Measurements from ENCODE around the gene TPCN2.
A peak's percentile ranks its signal among the peaks of the same experiment; 100 is the strongest.

Gene TPCN2

DNA sequence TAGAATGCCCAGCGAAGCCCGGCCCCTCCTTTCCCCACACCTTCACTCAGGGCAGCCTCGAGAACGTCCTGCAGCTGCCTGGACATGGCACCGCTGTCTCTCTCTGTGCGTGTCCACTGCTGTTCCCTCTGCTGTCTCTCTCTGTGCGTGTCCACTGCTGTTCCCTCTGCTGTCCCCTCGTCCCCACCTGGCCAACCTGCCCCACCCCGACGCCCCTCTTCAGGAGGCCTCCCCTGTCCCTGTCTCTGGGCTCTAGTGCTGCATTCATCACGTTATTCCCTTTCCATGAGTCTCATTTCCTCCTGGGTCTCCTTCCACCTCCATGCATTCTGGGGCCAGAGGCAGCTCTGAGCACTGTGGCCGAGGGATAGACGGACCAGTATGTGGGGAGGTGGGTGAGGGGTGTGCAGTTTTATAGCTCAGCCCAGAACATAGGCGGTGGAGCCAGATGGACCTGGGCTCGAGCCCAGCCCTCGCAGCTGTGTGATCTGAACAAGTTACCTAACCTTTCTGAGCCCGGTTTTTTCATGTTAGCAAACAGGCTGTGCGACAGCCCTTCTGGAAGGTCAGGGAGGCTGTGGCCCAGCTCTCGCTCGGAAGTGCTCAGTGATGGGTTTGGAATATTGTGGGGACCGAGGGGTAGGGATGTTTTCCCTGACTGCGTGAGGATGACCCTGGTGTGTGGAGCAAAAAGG lies 65.1 kb downstream of the TPCN2 start:
- DNase-seq = no peak

DNA sequence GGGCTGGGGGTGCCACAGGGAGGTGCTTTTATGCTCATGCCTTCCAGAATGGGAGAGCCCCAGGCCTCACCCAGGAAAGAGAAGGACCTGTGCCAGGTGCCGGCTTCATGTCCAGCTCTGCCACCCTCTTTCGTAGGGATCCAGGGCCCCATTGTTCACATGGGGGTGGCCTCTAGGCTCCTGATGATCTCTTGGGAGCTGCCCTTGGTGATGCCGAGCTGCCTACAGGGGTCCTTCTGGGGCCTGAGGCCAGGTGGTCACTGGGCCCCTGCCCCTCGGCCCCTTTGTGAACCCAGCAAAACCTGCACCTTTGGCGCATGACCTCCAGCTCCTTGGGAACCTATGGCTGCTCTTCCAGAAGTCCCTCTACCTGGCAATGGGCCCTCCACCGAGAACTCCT lies 65.6 kb downstream of the TPCN2 start:
- DNase-seq = no peak

DNA sequence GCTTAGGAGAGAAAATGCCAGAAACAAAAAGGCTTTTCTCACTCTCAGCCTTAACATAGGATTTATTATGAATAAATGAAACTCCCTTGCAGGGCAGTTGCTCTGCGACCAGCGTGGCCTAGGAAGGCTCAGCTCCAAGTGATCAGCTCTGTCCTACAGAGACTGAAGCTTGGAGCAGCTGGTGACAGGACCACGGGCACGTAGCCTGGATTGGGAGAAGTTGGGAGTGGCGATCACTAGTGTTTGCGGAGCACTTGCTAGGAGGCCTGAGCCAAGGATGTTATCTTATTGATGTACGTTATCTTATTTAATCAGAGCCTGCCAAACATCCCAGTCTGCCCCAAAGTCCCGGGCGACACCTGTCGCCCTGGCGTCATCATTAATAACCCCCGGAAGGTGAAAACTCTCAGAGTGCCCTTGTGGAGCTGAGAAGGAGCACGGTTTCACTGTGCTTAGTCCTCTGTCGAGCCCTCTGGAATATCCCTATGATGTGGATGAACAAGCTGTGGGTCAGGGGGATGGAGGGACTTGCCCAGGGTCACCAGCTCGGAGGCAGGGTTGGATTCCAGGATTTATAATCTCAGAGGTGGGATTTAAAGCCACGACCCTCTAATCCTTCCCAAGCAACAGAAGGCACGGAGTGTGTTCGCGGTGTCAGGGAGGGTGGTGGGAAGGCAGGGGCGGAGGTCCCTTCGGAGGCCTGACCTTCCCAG lies 66.2 kb downstream of the TPCN2 start:
- no peak for DNase-seq

DNA sequence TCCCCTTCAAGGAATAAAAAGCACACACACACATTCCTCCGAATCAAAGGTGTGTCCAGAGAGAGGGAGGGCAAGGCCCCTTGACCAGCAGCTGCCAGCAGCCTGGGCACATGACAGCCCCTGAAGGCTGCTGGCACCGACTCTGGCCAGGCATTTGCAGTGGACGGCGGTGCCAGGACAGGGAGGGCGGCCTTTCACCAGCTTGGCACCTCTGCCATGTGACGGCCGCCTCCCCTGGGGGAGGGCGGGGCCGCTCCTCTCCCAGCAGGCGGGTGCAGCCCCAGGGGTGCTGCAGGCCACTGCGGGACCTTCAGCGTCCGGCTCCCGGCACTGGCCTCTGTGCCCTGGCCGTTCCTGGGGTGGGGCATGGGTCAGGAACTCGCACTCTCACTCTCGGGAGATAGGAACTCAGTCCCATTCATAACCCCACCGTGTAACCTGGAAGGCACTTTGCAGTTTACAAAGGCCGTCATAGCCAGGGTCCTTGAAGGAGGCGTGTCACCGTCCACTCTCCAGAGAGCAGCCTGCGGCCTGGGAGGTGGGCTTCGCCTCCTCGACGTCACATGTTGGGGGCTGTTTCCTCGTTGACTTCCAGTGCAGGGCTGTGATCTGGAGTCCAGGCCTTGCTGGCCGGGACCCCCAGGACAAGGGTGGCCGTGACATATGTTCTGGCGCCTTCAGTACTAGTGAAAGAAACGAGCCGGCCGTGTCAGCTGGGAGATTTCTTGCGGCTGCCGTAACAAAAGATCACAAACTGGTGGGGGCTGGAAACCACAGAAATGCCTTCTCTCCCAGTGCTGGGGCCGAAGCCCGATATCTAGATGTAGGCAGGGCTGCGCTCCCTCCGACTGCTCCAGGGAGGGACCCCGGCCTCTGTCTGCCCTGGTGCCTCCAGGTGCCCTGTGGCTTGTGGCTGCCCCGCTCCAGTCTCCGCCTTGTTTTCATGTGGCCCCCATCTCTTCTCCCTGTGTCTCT lies 67.1 kb downstream of the TPCN2 start:
- DNase-seq = no peak

DNA sequence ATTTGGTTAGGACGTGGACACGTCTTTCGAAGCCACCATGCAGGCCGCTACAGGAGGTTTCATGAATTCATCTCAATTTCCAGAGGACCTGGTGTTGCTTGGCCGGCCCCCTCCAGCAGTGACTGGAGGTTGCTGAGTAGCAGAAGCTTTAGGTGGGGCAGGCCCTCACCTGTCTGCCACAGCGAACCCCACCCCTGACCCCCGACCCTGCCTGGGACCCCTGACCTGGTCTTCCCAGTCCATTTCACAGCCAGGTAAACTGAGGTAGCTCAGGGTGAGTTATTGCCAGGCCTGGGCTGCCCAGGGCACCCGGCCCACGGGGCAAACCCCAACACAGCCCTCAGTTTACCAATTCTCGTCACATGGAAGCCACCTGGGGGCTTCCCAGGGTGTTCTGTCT lies 67.9 kb downstream of the TPCN2 start:
- no peak for DNase-seq

DNA sequence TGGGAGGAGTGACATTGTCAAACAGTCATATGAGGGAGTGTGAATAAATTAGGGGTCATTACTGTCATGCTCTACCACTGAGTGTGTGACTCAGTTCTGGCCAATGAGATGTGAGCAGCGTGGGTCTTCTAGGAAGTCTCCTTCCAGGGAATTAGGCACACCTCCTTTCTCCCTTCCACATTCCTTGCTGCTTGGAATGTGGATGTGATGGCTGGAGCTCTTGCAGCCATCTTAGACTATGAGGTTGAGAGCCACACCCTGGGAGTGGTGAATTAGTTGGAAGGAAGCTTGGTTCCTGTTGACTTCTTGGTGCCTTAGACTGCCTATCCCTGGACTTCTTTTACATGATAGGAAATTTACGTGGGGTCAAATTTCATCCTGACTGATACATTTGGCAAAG lies 70.5 kb downstream of the TPCN2 start:
- no peak for DNase-seq

DNA sequence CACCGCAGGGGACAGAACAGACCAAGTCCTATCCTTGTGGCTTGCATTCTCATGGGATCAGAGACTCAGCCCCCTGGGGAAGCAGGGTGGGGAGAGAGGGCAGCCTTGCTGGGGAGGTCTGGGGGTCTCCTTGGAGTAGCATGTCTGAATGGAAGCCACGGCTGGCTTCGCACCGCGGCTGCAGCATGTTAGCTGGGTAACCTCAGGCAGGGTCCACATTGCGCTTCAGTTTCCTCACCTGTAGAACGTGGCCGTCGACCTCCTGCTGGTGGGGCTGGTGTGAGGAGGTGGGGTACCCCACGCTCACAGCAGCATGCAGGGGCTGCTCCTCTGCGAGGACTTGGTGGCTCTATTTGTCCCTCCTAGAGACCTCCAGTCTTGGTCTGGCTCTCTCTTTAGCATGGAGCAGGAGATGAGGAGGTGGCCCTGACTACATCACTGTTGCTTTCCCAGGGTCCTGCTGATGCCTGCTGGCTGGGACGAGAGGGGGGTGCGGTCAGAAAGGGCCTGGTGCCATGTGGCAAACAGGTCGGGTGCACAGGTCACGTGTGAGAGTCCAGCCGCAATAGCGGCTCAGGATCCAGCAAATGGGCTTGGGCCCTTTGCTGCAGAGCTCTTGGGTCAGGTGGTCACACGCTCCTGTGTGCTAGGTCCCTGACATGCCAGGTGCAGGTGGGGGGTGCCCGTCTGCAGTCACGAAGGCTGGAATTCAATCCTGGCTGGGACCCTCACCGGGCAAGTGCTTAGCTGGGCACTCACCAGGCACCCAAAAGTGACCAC lies 71.6 kb downstream of the TPCN2 start:
- DNase-seq = no peak

DNA sequence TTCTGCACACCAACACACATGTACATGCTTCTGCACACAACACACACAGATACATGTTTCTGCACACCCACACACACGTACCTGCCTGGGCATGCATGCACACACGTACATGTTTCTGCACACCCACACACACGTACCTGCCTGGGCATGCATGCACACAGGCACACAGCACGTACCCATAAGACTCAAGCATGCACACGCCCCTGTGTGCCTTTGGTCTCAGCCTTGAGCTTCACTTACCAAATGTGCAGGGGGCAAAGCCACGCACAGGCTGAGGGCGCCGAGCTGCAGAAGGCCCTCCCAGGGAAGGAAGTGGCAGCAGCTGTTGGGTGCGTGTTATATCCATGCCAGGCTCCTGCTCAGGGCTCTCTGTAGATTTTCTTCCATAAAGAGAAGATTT lies 72.3 kb downstream of the TPCN2 start:
- no peak for DNase-seq

DNA sequence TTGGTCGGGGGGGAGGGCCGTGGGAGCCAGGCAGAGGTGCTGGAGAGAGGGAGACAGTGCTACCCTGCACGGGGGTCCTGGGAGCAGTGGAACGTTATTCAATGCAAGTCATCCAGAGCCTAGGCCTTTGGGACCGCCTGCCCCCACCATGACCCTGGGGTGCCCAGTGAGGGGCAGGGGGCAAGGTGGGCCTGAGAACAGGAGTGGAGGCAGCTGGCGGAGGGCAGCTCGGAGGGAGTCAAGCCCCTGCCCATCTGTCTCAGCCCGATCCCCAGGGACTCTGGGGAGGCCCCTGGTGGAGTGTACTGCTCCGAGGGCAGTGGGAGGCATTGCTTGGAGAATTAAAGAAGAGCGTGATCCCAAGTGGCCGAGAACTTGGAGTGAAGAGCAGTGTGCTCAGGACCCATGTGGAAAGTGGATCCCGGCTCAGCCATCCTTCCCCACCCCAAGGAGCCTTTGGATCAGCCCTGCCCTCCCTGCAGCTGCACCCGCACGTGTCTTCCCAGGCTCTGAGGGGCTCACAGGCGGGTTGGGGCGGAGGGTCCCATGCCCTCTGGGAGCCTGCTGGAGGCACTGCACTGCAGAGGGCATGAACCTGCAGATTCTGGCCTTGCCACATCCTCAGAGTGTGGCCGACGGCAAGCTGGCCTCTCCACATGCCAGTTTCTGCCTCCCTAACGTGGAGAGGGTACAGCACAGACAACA lies 73.0 kb downstream of the TPCN2 start:
- no peak for DNase-seq

DNA sequence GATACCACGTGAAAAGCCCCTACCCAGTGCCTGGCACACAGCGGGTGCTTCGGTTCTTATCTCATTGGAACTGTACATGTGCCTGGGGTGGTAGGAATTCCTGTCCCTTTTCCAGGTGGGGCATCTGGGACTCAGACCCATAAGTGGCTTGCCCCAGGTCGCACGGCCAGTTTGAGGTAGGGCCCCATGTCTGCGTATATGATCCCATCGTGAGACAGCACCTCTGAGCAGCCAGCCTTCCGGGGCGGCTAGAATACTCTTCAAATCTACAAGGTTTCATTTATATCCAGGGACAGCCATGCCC lies 73.5 kb downstream of the TPCN2 start:
- no peak for DNase-seq

DNA sequence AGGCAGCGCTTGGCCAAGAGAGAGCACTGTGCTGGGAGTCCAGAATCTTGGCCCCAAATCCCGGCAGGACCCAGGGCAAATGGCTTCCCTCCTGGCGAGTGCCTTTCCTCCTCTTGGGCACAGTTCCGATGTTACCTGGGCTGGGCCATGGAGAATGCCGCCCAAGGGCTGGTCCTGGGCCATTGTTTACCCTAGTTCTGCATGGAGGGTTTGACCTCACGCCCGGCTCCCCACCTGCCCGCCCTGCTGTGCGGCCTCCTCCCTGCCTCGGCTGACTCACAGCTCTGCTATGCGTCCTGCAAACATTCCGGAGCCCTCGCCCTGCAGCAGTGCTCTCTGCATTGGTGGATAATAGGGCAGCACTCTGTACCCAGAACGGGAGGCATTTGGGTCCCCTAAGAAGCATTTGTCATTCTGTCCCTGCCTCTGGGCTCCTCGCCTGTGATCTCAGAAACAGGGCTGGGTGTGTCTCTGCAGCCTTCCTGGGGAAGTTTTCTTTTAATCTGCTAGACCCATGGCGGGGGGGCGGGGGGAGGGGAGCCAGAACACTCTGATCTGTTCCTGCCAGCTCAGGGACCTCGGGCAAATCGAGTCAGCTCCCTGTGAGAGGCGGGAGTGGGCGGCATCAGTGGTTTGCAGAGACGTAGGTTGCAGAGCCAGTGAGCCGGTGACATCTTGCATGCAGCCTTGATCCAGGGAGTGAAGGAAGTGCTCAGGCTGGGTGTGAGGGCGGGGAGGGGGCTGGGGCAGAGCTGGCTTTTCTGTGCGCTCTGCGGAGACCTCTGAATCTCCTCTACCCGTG lies 74.1 kb downstream of the TPCN2 start:
- peak in 2 of 3 experiments; percentile 12 to 41 for DNase-seq

DNA sequence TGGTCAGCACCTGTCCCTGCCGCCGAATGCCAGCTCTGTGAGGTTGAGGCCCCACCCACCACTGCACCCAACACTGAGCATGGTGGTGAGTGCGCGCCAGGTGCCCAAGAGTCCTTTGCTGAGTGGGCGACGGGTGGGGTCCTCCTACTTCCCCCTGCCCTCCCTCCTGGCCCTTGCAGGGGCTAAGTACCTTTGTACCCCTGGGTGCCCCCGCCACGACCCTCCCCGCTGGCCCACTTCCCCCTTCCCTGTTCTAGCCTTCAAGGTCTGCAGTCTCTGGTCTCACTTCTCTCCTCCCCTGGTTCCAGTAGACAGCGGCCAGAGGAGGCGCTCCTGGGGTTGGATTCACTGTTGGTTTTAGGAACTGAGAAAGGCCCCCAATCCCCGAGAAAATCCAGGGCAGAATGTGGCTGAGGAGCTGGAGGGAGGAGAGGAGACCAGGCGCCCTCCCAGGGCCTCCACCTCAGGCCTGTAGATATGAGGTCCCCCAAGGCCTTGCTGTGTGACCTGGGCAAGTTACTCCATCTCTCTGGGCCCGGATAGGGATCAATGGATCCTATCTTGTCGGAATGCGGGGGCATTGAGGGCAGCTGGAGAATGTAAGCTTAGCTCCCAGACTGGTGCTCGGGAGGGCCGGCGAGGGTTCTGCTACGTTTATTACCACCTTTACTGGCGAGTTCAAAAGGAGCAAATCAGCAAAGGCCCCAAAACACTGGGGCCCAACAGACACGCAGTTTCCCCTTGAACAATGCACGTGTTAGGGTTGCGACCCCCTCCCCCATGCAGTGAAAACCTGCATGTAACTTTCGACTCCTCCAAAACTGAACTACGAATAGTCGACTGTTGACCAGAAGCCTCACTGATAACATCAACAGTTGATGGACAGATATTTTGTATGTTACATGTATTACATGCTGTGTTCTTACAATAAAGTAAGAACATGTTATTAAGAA lies 75.1 kb downstream of the TPCN2 start:
- no peak for DNase-seq

DNA sequence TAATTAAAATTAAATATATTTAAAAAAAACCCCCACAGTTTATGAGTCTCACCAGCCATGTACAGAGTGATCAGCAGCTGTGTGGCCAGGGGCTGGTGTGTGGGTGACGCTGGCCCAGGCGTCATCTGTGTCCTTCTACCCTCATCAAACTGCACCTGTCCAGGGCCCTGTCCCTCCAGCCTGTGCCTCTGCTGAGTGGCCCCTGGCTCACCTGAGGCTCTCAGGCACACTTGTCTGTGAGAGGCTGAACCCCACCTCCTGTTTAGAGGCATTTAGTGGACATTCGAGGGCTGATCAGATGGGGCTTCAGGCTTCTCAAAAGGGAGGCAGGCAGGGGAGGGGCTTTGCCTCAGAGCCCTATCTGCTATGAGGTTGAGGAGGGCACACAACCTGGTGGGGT lies 77.1 kb downstream of the TPCN2 start:
- DNase-seq = no peak

DNA sequence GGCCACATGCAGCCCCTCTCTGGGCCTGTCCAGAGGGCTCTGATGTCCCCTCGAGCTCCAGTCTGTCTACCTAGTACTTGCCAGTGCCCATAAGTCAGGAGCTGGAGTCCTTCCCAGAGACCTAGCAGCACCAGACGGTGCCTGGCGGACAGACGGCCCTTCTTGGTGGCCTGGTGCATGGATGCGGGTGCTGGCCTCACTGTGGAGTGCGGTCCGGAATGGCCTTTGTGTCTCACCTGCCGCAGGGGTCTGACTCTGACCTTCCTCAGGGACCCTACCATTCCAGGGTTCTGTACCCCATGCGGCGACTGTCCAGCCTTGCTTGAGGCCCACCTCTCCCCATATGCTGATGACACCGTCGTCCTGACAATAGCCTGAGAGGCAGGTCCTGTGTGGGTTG lies 77.6 kb downstream of the TPCN2 start:
- no peak for DNase-seq

DNA sequence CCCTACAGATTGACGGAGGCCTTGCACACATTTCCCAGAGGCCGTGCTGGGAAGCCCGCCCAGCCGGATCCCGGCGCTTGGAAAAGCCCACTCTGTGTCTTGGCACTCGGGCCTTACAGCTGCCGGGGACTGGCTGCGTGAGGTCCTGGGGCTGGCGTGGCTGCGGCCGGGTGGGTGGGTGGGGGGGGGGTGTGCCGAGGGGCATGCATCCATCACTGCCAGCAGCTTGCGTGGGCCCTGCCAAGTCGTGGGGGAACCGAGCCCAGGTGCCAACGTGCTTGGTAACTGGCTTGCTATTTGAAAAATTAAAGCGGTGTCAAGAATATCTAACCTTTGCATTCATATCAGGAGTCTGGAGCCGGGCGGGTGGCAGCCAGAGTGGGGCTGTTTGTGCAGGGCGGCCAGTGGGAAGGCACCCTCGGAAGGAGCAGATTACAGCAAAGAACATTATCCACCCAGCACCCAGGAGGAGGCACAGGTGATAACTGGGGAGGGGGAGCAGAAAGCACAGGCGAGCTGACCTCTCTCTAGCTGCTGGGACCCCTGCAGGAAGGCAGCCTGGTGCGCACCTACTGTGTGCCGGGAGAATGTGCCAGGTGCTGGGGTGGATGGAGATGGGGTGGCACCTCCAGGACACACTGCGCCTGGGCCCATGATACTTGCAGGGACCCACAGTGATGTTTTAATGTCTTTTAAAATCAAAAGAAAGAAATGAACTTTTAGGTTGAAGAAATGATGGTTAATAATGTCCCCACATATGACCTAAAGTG lies 78.5 kb downstream of the TPCN2 start:
- DNase-seq = no peak

DNA sequence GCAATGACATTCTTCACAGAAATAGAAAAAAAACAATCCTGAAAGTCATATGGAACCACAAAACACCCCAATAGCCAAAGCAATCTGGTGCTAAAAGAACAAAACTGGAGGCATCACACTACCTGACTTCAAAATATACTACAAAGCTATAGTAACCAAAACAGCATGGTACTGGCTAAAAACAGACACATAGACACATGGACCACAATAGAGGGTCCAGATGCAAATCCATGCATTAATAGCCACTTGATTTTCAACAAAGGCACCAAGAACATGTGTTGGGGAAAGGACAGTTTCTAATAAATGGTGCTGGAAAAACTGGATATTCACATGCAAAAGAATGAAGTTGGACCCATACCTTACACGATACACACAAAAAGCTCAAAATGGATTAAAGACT lies 79.2 kb downstream of the TPCN2 start:
- DNase-seq = no peak

DNA sequence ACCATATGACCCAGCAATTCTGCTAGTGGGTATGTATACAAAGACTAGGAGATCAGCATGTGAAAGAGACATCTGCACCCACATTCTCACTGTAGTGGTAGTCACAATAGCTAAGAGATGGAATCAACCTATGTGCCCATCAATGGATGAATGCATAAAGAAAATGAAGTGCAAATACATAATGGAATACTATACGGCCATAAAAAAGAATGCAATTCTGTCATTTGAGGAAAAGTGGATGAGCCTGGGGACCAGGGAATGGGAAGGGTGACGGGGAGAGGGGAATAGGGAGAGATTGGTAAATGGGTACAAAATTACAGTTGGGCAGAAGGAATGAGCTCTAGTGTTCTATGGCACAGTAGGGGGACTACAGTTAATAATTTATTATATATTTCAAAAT lies 80.3 kb downstream of the TPCN2 start:
- DNase-seq = no peak

DNA sequence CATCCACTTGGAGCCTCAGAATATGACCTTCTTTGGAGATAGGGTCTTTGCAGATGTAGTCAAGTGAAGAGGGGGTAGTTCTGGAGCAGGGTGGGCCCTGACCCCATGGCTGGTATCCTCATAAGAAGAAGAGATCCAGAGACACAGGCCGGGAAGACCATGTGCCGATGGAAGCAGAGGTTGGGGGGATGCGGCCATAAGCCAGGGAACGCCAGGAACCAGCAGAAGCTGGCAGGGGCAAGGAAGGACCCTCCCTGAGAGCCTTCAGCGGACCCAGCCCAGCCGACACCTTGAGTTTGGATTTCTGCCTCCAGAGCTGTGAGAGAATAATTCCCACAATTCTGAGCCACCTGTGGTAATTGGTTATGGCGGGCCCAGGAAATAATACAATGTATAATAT lies 80.9 kb downstream of the TPCN2 start:
- DNase-seq = no peak

DNA sequence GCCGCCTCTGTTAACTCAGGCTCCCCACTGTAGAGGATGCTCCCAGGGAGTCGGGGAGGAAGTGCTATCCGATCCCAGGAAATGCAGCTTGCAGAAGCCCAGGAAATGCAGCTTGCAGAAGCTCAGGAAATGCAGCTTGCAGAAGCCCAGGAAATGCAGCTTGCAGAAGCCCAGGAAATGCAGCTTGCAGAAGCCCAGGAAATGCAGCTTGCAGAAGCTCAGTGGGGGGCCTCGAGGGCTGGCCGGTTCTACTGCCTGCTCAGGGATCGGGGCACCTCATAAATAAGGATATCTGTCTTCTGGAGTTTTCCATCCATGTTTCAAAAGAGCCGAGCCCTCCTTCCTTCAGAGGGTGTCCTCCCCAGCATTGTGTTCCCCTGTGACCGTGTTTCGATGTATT lies 81.9 kb downstream of the TPCN2 start:
- DNase-seq = no peak

Measured in NCI-H1417 (cell line).